DND-41 (cell line): Measurements from ENCODE around the gene NFATC2.

ENCODE experiments used
- CTCF ChIP-seq: IDR thresholded peaks from 2 replicates; pipeline ENCODE4 v1.5.1; 2012; ENCODE audit warnings: borderline replicate concordance, low read length, moderate library complexity, mild to moderate bottlenecking; ENCODE audit not compliant: poor library complexity, severe bottlenecking; ENCODE audit errors: extremely low read depth
- EZH2 ChIP-seq: IDR thresholded peaks from 3 replicates; pipeline ENCODE4 v1.6.1; 2012; ENCODE audit warnings: borderline replicate concordance, low read depth, mild to moderate bottlenecking, moderate library complexity, low read length, inconsistent platforms; ENCODE audit not compliant: severe bottlenecking

GRCh38 chr20:51470499-51470820, 72.1 kb downstream of the NFATC2 start:
- TF ChIP-seq CTCF (no peak), EZH2 (no peak)
